Cerebellar nuclear complex (tissue), 1 donor: Measurements from ENCODE around the gene AKR1D1.
"Not testable (repeated sequence)": the region's sequence is repeated elsewhere in the genome, so short reads cannot be mapped to it uniquely, and the experiment has no call there.

Experiments used
- DNase-seq, 2 experiments: peaks; one replicate each; lab custom pipeline; 2025; lab: John Stamatoyannopoulos, UW

The AKR1D1 gene, protein sequence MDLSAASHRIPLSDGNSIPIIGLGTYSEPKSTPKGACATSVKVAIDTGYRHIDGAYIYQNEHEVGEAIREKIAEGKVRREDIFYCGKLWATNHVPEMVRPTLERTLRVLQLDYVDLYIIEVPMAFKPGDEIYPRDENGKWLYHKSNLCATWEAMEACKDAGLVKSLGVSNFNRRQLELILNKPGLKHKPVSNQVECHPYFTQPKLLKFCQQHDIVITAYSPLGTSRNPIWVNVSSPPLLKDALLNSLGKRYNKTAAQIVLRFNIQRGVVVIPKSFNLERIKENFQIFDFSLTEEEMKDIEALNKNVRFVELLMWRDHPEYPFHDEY

DNA sequence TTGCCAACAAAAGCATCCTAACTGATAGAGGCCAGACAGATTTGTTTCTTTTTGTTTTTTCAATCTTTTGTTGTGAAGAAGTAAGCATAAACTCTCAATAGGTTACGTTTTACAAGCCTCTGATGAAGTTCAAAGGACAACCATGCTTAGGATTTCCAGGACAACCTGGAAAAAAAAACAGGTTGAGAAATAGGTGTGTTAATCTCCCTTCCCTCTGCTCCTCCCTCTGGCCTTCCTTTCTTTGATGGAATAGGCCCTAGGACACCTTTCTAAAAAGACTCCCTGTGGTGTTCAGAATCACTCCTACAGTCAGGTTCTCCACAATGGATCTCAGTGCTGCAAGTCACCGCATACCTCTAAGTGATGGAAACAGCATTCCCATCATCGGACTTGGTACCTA lies at the start of gene AKR1D1:
Gene AKR1D1 (plus strand): TSS at position 264 of the 400 bp plus-strand sequence. CDS start 60 bp downstream, at position 324.
- DNase-seq = no peak

DNA sequence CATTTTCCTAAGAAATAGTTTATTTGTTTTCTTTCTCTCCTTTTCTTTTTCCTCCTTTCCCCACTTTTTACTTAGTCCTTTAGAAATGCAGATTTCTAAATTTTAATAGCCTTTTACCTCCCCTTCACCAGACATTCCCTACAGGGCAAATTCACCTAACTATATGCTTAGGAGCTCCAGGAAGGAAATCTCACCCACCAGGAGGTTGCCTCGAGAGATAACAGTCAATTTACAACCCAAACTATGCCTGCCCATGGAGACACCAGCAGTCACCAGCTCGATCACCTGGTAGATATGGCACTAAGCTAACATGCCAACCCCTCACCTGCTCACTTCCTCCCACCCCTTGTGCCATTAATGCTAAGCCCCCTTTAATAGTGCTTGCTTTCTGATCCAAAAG lies 49.2 kb upstream of the AKR1D1 start:
- no peak for DNase-seq

- DNase-seq = no peak
These were observed 47.1 kb upstream of the AKR1D1 start for GRCh38 chr7:138029126-138029525.

DNA sequence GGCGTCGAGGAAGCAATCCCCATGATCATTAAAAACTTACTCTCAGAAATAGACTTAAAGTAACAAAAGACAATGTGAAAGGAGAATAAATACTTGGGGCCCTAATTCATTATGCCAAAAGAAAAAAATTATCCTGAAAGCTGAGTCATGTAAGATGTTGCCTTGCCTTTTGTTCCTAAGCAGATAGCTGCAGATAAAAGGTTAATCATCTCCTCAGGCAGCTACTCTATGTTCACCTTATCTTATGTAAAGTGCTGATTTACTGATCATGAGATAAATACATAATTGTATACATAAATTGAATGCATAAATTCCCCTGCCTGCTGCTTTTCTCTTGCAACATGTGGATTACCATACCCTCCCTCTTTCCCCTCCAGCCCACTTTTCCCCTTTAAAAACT lies 46.3 kb upstream of the AKR1D1 start:
- DNase-seq = no peak

DNA sequence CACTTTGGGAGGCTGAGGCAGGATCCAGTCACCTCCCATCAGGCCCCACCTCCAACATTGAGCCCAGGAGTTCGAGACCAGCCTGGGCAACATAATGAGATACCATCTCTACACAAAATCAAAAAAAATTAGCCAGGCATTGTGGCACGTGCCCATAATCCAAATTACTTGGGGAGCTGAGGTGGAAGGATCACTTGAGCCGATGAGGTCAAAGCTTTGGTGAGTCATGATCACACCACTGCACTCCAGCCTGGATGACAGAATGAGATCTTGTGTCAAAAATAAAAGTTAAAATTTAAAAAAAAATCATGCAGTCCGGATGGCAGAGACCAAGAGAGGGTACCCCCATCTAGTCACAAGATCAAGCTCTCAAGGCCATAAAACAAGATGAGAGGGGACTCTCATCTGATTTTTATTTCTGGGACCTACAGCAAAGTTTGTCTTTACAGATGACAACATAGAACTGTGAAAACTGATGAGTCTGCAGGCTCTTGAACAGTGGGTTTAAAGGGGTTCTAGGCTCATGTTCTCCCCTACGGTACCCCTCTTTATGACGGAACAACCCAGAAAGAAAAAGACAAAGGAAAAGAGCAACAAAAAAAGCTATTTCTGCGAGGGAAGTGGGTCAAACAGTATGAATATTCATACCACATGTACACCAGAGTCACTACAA lies 45.4 kb upstream of the AKR1D1 start:
- no peak for DNase-seq

GRCh38 chr7:138032186-138032585 lies 44.1 kb upstream of the AKR1D1 start:
- DNase-seq = no peak

DNA sequence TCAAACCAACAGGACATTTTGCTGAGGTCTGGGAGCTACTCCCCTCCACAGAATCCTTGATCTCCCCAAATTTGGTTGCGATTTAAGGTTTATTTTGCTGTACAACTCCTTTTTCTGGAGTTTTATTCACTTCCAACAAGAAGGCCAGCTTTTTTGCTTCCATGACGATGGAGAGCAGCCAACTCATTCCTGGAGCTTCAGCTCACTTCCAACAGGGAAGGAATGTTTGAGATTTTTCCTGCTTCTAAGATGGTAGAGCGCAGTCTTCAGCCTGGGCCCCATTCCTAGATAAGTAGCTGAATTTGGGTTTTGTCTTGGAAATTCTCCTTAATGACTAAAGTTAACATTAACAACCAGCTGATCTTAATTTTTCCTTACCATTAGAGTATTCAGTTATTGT lies 43.5 kb upstream of the AKR1D1 start:
- no peak for DNase-seq

GRCh38 chr7:138033241-138033640 lies 43.0 kb upstream of the AKR1D1 start:
- DNase-seq = no peak

DNA sequence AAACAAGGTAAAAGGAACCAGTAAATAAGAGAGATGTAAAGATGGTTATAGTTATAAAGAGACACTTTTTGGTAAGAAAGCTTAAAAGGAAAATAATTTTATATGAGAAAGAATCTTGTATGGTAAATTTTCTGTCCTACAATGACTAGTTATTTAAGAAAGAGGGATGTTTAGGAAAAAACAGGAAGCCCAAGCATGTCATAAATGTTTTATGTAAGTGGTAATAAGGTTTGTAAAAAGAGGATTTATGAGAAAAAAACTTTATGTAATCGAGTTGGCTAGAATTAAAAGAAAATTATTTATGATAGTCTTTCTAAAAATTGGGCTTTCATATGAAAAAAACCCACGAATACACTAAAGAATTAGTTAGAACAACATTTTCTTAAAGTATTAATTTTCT lies 40.1 kb upstream of the AKR1D1 start:
- DNase-seq = no peak

GRCh38 chr7:138040063-138040462 lies 36.2 kb upstream of the AKR1D1 start:
- not testable (repeated sequence) for DNase-seq

- DNase-seq = no peak
These were observed 31.4 kb upstream of the AKR1D1 start for GRCh38 chr7:138044897-138045296.

DNA sequence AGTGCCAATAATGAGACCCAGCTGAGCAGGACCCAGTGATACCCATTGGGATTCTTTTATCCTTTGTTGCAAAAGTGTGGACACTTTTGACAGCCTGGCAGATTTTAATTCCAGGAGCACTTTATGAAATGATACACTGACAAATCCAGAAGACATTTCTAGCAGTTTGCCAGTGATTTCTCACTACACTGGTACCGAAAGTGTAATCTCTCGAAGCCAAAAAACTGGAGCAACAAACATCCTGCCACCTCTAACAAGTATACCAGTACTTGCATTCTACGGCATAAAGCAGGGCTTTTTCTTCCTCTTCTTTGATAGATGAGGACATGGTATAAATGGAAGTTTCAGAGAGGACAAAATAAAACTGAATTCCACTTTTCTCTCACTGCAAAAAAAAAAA lies 28.4 kb upstream of the AKR1D1 start:
- no peak for DNase-seq

- no peak for DNase-seq
These were observed 26.6 kb upstream of the AKR1D1 start for GRCh38 chr7:138049505-138050116.

DNA sequence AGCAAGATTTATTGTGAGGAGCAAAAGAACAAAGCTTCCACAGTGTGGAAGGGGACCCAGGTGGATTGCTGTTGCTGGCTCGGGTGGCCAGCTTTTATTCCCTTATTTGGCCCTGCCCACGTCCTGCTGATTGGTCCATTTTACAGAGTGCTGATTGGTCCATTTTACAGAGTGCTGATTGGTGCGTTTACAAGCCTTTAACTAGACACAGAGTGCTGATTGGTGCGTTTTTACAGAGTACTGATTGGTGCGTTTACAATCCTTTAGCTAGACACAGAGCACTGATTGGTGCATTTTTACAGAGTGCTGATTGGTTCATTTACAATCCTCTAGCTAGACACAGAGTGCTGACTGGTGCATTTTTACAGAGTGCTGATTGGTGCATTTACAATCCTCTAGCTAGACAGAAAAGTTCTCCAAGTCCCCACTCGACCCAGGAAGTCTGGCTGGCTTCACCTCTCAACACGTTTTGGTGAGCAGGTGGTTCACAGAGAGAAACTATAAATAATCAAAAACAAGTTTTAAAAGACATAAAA lies 24.5 kb upstream of the AKR1D1 start:
- not testable (repeated sequence) for DNase-seq

DNA sequence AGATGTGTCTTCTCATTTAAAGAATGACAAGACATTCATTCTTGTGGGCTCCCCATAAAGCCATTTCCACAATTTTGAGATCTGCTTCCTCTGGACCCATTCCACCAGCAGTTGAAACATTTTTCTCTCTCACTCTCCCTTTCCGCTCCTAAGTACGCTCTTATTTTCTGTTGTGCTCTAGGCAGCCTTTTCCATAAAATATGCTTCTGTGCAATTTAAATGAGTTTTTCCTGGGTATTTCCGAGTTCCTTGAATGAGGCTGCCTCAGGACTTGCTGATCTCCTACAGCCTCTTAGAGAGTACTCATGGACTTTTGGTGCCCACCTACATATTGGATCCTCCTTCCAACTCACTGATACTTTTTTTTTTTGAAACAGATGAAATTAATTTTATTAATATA lies 23.6 kb upstream of the AKR1D1 start:
- DNase-seq = no peak

DNA sequence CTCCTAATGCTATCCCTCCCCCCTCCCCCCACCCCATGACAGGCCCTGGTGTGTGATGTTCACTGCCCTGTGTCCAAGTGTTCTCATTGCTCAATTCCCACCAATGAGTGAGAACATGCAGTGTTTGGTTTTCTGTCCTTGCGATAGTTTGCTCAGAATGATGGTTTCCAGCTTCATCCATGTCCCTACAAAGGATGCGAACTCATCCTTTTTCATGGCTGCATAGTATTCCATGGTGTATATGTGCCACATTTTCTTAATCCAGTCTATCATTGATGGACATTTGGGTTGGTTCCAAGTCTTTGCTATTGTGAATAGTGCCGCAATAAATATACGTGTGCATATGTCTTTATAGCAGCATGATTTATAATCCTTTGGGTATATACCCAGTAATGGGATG lies 20.6 kb upstream of the AKR1D1 start:
- DNase-seq = not testable (repeated sequence)

DNA sequence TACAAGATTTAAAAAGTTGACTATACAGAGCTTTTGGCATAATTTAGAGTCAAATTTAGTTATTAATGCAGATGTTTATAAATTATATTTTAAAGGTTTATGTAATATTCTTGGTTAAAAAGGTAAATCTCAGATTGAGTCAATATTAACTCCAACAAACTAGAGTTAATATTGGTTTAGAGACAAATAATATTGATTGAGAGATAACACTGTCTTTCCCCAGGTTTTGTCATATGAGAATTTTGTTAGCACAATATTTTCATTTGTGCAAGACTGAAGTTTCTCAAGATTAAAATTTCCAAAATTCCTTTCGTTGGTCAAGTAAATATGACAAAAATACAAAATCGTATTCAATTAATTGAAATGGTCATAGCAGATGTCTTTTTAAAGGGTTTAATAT lies 12.9 kb upstream of the AKR1D1 start:
- DNase-seq = no peak

- DNase-seq = no peak
These were observed 11.4 kb upstream of the AKR1D1 start for GRCh38 chr7:138064856-138065357.

DNA sequence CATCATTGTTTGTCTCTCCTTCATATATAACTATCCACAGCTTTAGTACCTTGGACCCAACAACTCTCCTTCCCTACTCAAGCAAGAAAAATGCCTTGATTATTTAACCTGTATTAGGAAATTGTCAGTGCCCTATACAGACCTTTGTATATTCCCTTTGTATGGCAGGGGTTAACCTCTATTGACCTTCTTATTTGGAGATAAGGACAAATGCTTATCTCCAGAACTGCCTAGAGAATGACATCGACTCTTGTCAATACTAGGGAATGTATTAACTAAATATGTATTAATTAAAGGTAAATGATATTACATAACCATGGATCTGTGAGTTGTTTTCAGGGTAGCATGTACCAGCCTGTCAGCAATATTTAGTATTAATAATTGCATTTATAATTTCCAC lies 10.4 kb upstream of the AKR1D1 start:
- no peak for DNase-seq

DNA sequence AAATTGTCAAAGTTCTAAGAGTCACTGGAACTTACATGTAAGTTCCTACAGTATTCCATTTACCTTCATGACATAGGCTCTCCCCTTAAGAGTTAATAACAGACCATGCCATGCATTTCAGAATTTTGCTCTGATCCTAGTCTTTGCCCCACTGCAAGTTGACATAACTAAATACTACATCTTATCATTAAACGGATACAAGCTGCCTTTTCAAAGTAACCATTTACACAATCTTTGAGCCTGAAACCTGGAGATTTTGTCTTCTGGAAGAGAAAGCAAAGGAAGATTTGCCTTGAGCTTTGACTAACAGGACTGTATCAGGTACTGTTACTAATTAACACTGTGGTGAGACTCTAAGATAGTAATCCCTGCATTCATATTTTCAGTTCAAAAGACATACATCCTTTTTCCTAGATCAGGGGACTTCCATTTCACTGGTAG lies 9.3 kb upstream of the AKR1D1 start:
- DNase-seq = no peak

DNA sequence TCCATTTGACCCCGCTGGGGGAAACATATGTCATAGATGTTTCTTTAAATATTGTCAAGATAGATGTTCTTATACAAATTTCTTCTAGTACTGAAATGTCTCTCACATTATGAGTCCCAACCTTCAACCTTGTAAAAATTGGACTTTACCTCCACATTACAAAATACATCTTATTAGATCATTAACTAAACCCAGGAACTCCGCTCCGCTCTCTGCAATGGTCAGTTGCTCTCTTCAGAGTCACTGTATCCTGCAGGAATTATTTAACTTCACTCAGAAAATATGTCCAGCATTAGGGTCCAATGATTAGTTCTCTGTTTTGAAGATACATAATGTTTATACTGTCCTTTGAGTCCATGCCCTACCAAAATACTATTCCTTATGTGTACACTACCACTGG lies 8.5 kb upstream of the AKR1D1 start:
- DNase-seq = no peak

DNA sequence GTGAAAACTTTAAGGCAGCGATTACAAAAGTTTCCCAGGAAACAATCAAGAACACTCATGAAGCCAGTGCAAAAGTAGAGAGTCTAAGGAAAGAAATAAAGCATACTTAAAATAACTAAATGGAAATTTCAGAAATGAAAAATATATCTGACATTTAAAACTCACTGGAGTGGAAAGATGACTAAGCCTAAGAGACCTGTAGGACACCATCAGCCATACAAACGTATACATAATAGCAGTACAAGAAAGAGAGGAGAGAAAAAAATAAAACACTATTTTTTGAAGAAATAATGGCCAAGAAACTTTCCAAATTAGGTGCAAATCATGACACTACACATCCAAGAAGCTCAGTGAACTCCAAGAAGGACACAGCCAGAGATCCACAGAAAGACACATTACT lies 5.4 kb upstream of the AKR1D1 start:
- no peak for DNase-seq

DNA sequence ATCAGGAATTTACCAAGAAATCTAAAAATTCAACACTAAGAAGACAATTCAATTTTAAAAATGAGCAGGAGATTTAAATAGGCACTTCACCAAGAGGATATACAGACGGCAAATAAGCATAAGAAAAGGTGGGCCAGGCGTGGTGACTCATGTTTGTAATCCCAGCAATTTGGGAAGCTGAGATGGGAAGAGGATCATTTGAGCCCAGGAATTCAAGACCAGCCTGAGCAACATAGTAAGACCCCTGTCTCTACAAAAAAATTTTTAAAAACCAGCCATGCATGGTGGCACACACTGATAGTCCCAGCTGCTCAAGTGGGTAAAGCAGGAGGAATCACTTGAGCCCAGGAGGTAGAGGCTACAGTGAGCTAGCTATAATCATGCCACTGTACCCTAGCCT lies 3.5 kb upstream of the AKR1D1 start:
- no peak for DNase-seq
